Ishikawa (cell line): Measurements from ENCODE around the gene POMT2.

Experiments used
- CREB1 ChIP-seq: IDR thresholded peaks from 2 replicates; pipeline ENCODE4 v1.6.1; 2012; ENCODE audit warnings: low read depth
- FOXM1 ChIP-seq: IDR thresholded peaks from 2 replicates; pipeline ENCODE4 v1.6.1; 2012; ENCODE audit warnings: low read depth, borderline replicate concordance
- NFIC ChIP-seq: IDR thresholded peaks from 2 replicates; pipeline ENCODE4 v1.6.1; 2012
- TEAD4 ChIP-seq: IDR thresholded peaks from 2 replicates; pipeline ENCODE4 v1.6.1; 2012

GRCh38 chr14:77353469-77354141 is 32.9 kb upstream of the POMT2 start:
- TF ChIP-seq FOXM1 = no peak
- TF ChIP-seq NFIC = no peak
- no peak for TF ChIP-seq TEAD4
- TF ChIP-seq CREB1 = no peak
